CD4-positive, alpha-beta T cell treated with Interleukin-15 for 4 hours (primary cell): ENCODE results near the gene PDE3A.
"Not testable (repeated sequence)": the region's sequence is repeated elsewhere in the genome, so short reads cannot be mapped to it uniquely, and the experiment has no call there.

Experiments
- DNase-seq: peaks from one replicate; pipeline ENCODE4 v3.0.0-alpha.2; 2020; ENCODE audit warnings: low spot score

The PDE3A gene

GRCh38 chr12:20615020-20615419 lies 246.7 kb downstream of the PDE3A start:
- not testable (repeated sequence) for DNase-seq

GRCh38 chr12:20616093-20616492 lies 247.8 kb downstream of the PDE3A start:
- no peak for DNase-seq

GRCh38 chr12:20620261-20620660 lies 251.9 kb downstream of the PDE3A start:
- no peak for DNase-seq

GRCh38 chr12:20624718-20625117 lies 256.4 kb downstream of the PDE3A start:
- DNase-seq, result no peak

GRCh38 chr12:20625531-20625930 lies 257.2 kb downstream of the PDE3A start:
- DNase-seq, result no peak

GRCh38 chr12:20627001-20627588 lies 258.8 kb downstream of the PDE3A start:
- DNase-seq, result no peak

- no peak for DNase-seq
Measured at GRCh38 chr12:20628226-20628787, 260.0 kb downstream of the PDE3A start.

GRCh38 chr12:20628999-20629398 lies 260.7 kb downstream of the PDE3A start:
- DNase-seq, result no peak

- no peak for DNase-seq
Measured at GRCh38 chr12:20629414-20630156, 261.2 kb downstream of the PDE3A start.

GRCh38 chr12:20631711-20632110 lies 263.4 kb downstream of the PDE3A start:
- no peak for DNase-seq

- DNase-seq, result no peak
Measured at GRCh38 chr12:20641106-20641505, 272.8 kb downstream of the PDE3A start.

- DNase-seq, result no peak
Measured at GRCh38 chr12:20643822-20644221, 275.5 kb downstream of the PDE3A start.

GRCh38 chr12:20646239-20646827 lies 278.0 kb downstream of the PDE3A start:
- no peak for DNase-seq

GRCh38 chr12:20653871-20654270 lies 285.5 kb downstream of the PDE3A start:
- DNase-seq, result no peak

- DNase-seq, result no peak
Measured at GRCh38 chr12:20656600-20656999, 288.3 kb downstream of the PDE3A start.

GRCh38 chr12:20657496-20657895 lies 289.2 kb downstream of the PDE3A start:
- DNase-seq, result no peak

GRCh38 chr12:20681334-20681733 lies 313.0 kb downstream of the PDE3A start:
- no peak for DNase-seq

- DNase-seq, result no peak
Measured at GRCh38 chr12:20695232-20695631, 326.9 kb downstream of the PDE3A start, which contains the start of gene SLCO1C1. SLCO1C1 (plus strand) TSS chr12:20695332; CDS start chr12:20699577, 4,245 bp downstream.

- DNase-seq, result no peak
Measured at GRCh38 chr12:20696181-20696905, 328.0 kb downstream of the PDE3A start.

- DNase-seq, result no peak
Measured at GRCh38 chr12:20701106-20701505, 332.8 kb downstream of the PDE3A start.

GRCh38 chr12:20704860-20705259 lies 336.5 kb downstream of the PDE3A start:
- DNase-seq, result no peak

- DNase-seq, result no peak
Measured at GRCh38 chr12:20711846-20712245, 343.5 kb downstream of the PDE3A start.
